Measurements from ENCODE around the gene NPIPA1.
"Not testable (repeated sequence)": the region's sequence is repeated elsewhere in the genome, so short reads cannot be mapped to it uniquely, and the experiment has no call there.

The NPIPA1 gene

GRCh38 chr16:14988092-14988491, 50.8 kb downstream of the NPIPA1 start:
- not testable (repeated sequence) for H3K27me3 ChIP-seq (ENCODE audit: control insufficient read depth in 3 of 3, insufficient read depth in 3 of 3, low read depth in 1 of 3, low read length in 3 of 3); H2AFZ ChIP-seq (ENCODE audit: low read length); H2BK15ac ChIP-seq (ENCODE audit: low read length); H3K27ac ChIP-seq (replicated peaks; ENCODE audit: low read length); H4K91ac ChIP-seq (ENCODE audit: low read depth, low read length, poor library complexity); H2BK12ac ChIP-seq (ENCODE audit: low read length); H3K14ac ChIP-seq (ENCODE audit: low read length); H3K4ac ChIP-seq (ENCODE audit: low read length); H3K18ac ChIP-seq (ENCODE audit: low read length); H2BK5ac ChIP-seq (ENCODE audit: low read length); H4K8ac ChIP-seq (ENCODE audit: low read depth, low read length); H3K23ac ChIP-seq (ENCODE audit: low read depth, low read length, poor library complexity); H3K4me3 ChIP-seq (ENCODE audit: low read length in 2 of 2); H3K9me3 ChIP-seq (replicated peaks in 1 of 2; ENCODE audit: control insufficient read depth in 2 of 2, insufficient read depth in 1 of 2, low read depth in 1 of 2, low read length in 2 of 2); H2BK120ac ChIP-seq (ENCODE audit: low read depth, low read length); H3K4me2 ChIP-seq (ENCODE audit: insufficient read depth, low read length, poor library complexity, severe bottlenecking); DNase-seq (ENCODE audit: low spot score); H3K36me3 ChIP-seq (replicated peaks in 1 of 2; ENCODE audit: control insufficient read depth in 2 of 2, insufficient read depth in 2 of 2, low read length in 2 of 2); H2AK5ac ChIP-seq (ENCODE audit: low read depth, low read length); H3K4me1 ChIP-seq (ENCODE audit: control insufficient read depth in 2 of 2, insufficient read depth in 1 of 2, low read depth in 1 of 2, low read length in 2 of 2)
- no CpG with 5 or more reads among the region's 8 CpGs for WGBS, 2 donors (ENCODE audit: extremely low coverage in 2 of 2, insufficient read length in 2 of 2, insufficient replicate concordance in 1 of 2)
- peaks cover 12% of the 10 kb centered on the region for H3K79me1 ChIP-seq (ENCODE audit: low read depth, low read length)
- peak overlapping the region; percentile 17 for H3K9ac ChIP-seq (ENCODE audit: low read depth, low read length, poor library complexity)

GRCh38 chr16:14988661-14989191, 51.5 kb downstream of the NPIPA1 start:
- H3K4me3 ChIP-seq (ENCODE audit: low read length in 2 of 2); H3K14ac ChIP-seq (ENCODE audit: low read length); H3K36me3 ChIP-seq (replicated peaks in 1 of 2; ENCODE audit: control insufficient read depth in 2 of 2, insufficient read depth in 2 of 2, low read length in 2 of 2); H3K9me3 ChIP-seq (replicated peaks in 1 of 2; ENCODE audit: control insufficient read depth in 2 of 2, insufficient read depth in 1 of 2, low read depth in 1 of 2, low read length in 2 of 2); H2AFZ ChIP-seq (ENCODE audit: low read length); H4K8ac ChIP-seq (ENCODE audit: low read depth, low read length); DNase-seq (ENCODE audit: low spot score); H2BK12ac ChIP-seq (ENCODE audit: low read length); H2BK120ac ChIP-seq (ENCODE audit: low read depth, low read length); H4K91ac ChIP-seq (ENCODE audit: low read depth, low read length, poor library complexity); H3K4me2 ChIP-seq (ENCODE audit: insufficient read depth, low read length, poor library complexity, severe bottlenecking); H3K27me3 ChIP-seq (ENCODE audit: control insufficient read depth in 3 of 3, insufficient read depth in 3 of 3, low read depth in 1 of 3, low read length in 3 of 3); H3K9ac ChIP-seq (ENCODE audit: low read depth, low read length, poor library complexity); H3K4me1 ChIP-seq (ENCODE audit: control insufficient read depth in 2 of 2, insufficient read depth in 1 of 2, low read depth in 1 of 2, low read length in 2 of 2); H2BK5ac ChIP-seq (ENCODE audit: low read length); H3K27ac ChIP-seq (replicated peaks; ENCODE audit: low read length); H2BK15ac ChIP-seq (ENCODE audit: low read length); H3K18ac ChIP-seq (ENCODE audit: low read length); H2AK5ac ChIP-seq (ENCODE audit: low read depth, low read length): not testable (repeated sequence)
- peaks cover 14% of the 10 kb centered on the region for H3K79me1 ChIP-seq (ENCODE audit: low read depth, low read length)
- peak overlapping the region; percentile 66 for H3K4ac ChIP-seq (ENCODE audit: low read length)
- no CpG with 5 or more reads among the region's 25 CpGs for WGBS, 2 donors (ENCODE audit: extremely low coverage in 2 of 2, insufficient read length in 2 of 2, insufficient replicate concordance in 1 of 2)
- peak overlapping the region; percentile 89 for H3K23ac ChIP-seq (ENCODE audit: low read depth, low read length, poor library complexity)

GRCh38 chr16:14989291-14990281, 52.3 kb downstream of the NPIPA1 start:
- not testable (repeated sequence) for H3K14ac ChIP-seq (ENCODE audit: low read length)

More at GRCh38 chr16:14989291-14990281, 52.3 kb downstream of the NPIPA1 start:
- not testable (repeated sequence) for H3K4me1 ChIP-seq (ENCODE audit: control insufficient read depth in 2 of 2, insufficient read depth in 1 of 2, low read depth in 1 of 2, low read length in 2 of 2); H2AK5ac ChIP-seq (ENCODE audit: low read depth, low read length); H4K91ac ChIP-seq (ENCODE audit: low read depth, low read length, poor library complexity); DNase-seq (ENCODE audit: low spot score); H2BK120ac ChIP-seq (ENCODE audit: low read depth, low read length); H3K27ac ChIP-seq (replicated peaks; ENCODE audit: low read length); H2BK12ac ChIP-seq (ENCODE audit: low read length); H3K9me3 ChIP-seq (replicated peaks in 1 of 2; ENCODE audit: control insufficient read depth in 2 of 2, insufficient read depth in 1 of 2, low read depth in 1 of 2, low read length in 2 of 2); H3K4me2 ChIP-seq (ENCODE audit: insufficient read depth, low read length, poor library complexity, severe bottlenecking); H2AFZ ChIP-seq (ENCODE audit: low read length); H3K23ac ChIP-seq (ENCODE audit: low read depth, low read length, poor library complexity); H3K4ac ChIP-seq (ENCODE audit: low read length); H3K4me3 ChIP-seq (ENCODE audit: low read length in 2 of 2); H3K18ac ChIP-seq (ENCODE audit: low read length); H3K27me3 ChIP-seq (ENCODE audit: control insufficient read depth in 3 of 3, insufficient read depth in 3 of 3, low read depth in 1 of 3, low read length in 3 of 3); H2BK5ac ChIP-seq (ENCODE audit: low read length); H4K8ac ChIP-seq (ENCODE audit: low read depth, low read length); H3K36me3 ChIP-seq (replicated peaks in 1 of 2; ENCODE audit: control insufficient read depth in 2 of 2, insufficient read depth in 2 of 2, low read length in 2 of 2); H3K9ac ChIP-seq (ENCODE audit: low read depth, low read length, poor library complexity); H2BK15ac ChIP-seq (ENCODE audit: low read length)
- no CpG with 5 or more reads among the region's 98 CpGs for WGBS, 2 donors (ENCODE audit: extremely low coverage in 2 of 2, insufficient read length in 2 of 2, insufficient replicate concordance in 1 of 2)
- H3K79me1 ChIP-seq (ENCODE audit: low read depth, low read length) = peaks cover 14% of the 10 kb centered on the region
